GM23248 (cell line): ENCODE data around the gene GALP.

ENCODE experiments used
- EZH2 ChIP-seq: fragments of 200-600 bp; sonication (generic); IDR thresholded peaks from 2 replicates; pipeline ENCODE4 v1.6.1; 2018; ENCODE audit warnings: antibody characterized with exemption, mild to moderate bottlenecking; ENCODE audit not compliant: insufficient read depth, poor library complexity, severe bottlenecking
- EZH2phosphoT487 ChIP-seq: fragments of 200-600 bp; sonication (generic); IDR thresholded peaks from 2 replicates; pipeline ENCODE4 v1.6.1; 2018; ENCODE audit warnings: antibody characterized with exemption, moderate library complexity, mild to moderate bottlenecking, low read depth; ENCODE audit not compliant: insufficient read depth

DNA sequence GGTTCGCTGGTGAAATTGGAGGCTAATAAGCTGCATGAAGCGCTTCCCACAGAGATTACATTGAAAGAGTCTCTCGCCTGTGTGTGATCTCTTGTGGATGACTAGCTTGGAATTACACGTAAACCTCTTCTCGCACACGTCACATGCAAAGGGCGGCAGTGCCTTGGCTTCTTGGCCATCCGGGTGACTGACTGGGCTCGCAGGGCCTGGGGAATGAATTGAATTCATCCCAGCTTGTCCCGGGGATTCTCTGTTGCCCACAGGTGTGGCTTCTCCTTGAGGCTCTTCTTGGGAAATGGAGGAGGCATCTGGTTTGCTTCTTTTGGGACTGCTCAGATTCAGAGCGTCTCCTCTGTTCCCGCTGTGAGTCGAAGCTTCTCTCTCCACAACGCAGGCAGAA lies 46.0 kb downstream of the GALP start:
- TF ChIP-seq EZH2phosphoT487 = no peak
- no peak for TF ChIP-seq EZH2
